Hepatocyte (in vitro differentiated cells): ENCODE data around the gene PNKP. TPM values are rescaled to one million over a fixed set of nuclear protein-coding genes. Genes with fewer than 3 reads are reported as not detected.

Source experiments
- DNase-seq: peaks from one replicate; pipeline ENCODE4 v3.0.0-alpha.2; 2016; ENCODE audit warnings: low spot score
- H2AFZ ChIP-seq: fragments of 200-600 bp; sonication (generic); 2 replicates; pipeline ENCODE4 v1.6.0; 2016; ENCODE audit warnings: antibody characterized with exemption, mild to moderate bottlenecking
- H3K27ac ChIP-seq: fragments of 200-600 bp; sonication (generic); 2 replicates; pipeline ENCODE4 v1.5.1; 2016; ENCODE audit warnings: mild to moderate bottlenecking
- H3K27me3 ChIP-seq: fragments of 200-600 bp; sonication (generic); 2 replicates; pipeline ENCODE4 v1.6.1; 2016
- H3K36me3 ChIP-seq: fragments of 200-600 bp; sonication (generic); replicated peaks from 2 replicates; pipeline ENCODE4 v1.5.1; 2016; ENCODE audit warnings: low read depth; ENCODE audit not compliant: insufficient read depth
- H3K4me1 ChIP-seq: fragments of 200-600 bp; sonication (generic); 2 replicates; pipeline ENCODE4 v1.5.1; 2016; ENCODE audit warnings: mild to moderate bottlenecking, moderate library complexity; ENCODE audit not compliant: insufficient read depth
- H3K4me2 ChIP-seq: fragments of 200-600 bp; sonication (generic); 2 replicates; pipeline ENCODE4 v1.6.0; 2016
- H3K4me3 ChIP-seq: fragments of 200-600 bp; sonication (generic); 2 replicates; pipeline ENCODE4 v1.5.1; 2016; ENCODE audit warnings: mild to moderate bottlenecking
- H3K79me2 ChIP-seq: fragments of 200-600 bp; sonication (generic); 2 replicates; pipeline ENCODE4 v1.6.0; 2017; ENCODE audit warnings: mild to moderate bottlenecking
- H3K9me2 ChIP-seq: fragments of 200-600 bp; sonication (generic); replicated peaks from 2 replicates; pipeline ENCODE4 v1.6.0; 2017; ENCODE audit warnings: mild to moderate bottlenecking; ENCODE audit not compliant: insufficient read depth
- H3K9me3 ChIP-seq: fragments of 200-600 bp; sonication (generic); 2 replicates; pipeline ENCODE4 v1.5.1; 2016; ENCODE audit warnings: low read depth, mild to moderate bottlenecking
- H4K20me1 ChIP-seq: fragments of 200-600 bp; sonication (generic); 2 replicates; pipeline ENCODE4 v1.6.0; 2016; ENCODE audit warnings: mild to moderate bottlenecking; ENCODE audit not compliant: insufficient read depth, poor library complexity, severe bottlenecking
- CTCF ChIP-seq: fragments of 200-600 bp; sonication (generic); IDR thresholded peaks from 2 replicates; pipeline ENCODE4 v1.5.1; 2016; ENCODE audit warnings: antibody characterized with exemption, mild to moderate bottlenecking; ENCODE audit not compliant: poor library complexity
- EZH2 ChIP-seq: fragments of 200-600 bp; sonication (generic); IDR thresholded peaks from 2 replicates; pipeline ENCODE4 v1.6.1; 2016; ENCODE audit warnings: antibody characterized with exemption, mild to moderate bottlenecking, borderline replicate concordance
- EZH2phosphoT487 ChIP-seq: fragments of 200-600 bp; sonication (generic); IDR thresholded peaks from one replicate; pipeline ENCODE4 v1.6.1; 2018; ENCODE audit warnings: antibody characterized with exemption, mild to moderate bottlenecking, low read depth, moderate library complexity; ENCODE audit not compliant: unreplicated experiment, severe bottlenecking
- whole genome bisulfite sequencing: methylation state at CpG from one replicate; pipeline ENCODE4 v1.1.6; 2016; ENCODE audit warnings: low lambda C conversion rate; ENCODE audit errors: missing lambda C conversion rate; 5-methylcytosine and 5-hydroxymethylcytosine counted together
- polyA plus RNA-seq: library from polyadenylated mRNA; unstranded; fragments of >200 nt; fragmentation: Nextera tagmentation; extraction: Ambion mirVana; gene quantifications from 2 replicates; pipeline ENCODE4 v1.2.1, GENCODE V29; 2016
- total RNA-seq: library from RNA; depleted of rRNA; stranded (reverse); fragments of >200 nt; gene quantifications from 2 replicates; pipeline ENCODE4 v1.2.3, GENCODE V29; 2014

Gene PNKP
- total and polyA plus RNA-seq, 2 experiments from 2014 or later = 27.0 to 68.6 TPM

GRCh38 chr19:49889038-49889686, 21.8 kb upstream of the PNKP start:
- no peak for DNase-seq
- H3K4me2 ChIP-seq = no peak overlapping the region
- TF ChIP-seq EZH2 = no peak
- TF ChIP-seq EZH2phosphoT487 = no peak
- TF ChIP-seq CTCF = no peak
- no peaks in the 10 kb centered on the region for H3K9me3 ChIP-seq
- H3K4me1 ChIP-seq = peaks cover 7% of the 10 kb centered on the region
- no peak overlapping the region for H3K27ac ChIP-seq
- H2AFZ ChIP-seq = no peak overlapping the region
- 97% methylated on average over 23 of the region's 23 CpGs for WGBS
- H3K4me3 ChIP-seq = no peak overlapping the region
- no peaks in the 10 kb centered on the region for H3K27me3 ChIP-seq
- no peaks in the 10 kb centered on the region for H3K36me3 ChIP-seq
- H4K20me1 ChIP-seq = no peaks in the 10 kb centered on the region
- H3K79me2 ChIP-seq = no peaks in the 10 kb centered on the region
- H3K9me2 ChIP-seq = no peaks in the 10 kb centered on the region

- peaks cover 7% of the 10 kb centered on the region for H3K4me1 ChIP-seq
- H3K27ac ChIP-seq = no peak overlapping the region
- H3K4me2 ChIP-seq = no peak overlapping the region
- H2AFZ ChIP-seq = no peak overlapping the region
- H3K79me2 ChIP-seq = no peaks in the 10 kb centered on the region
- over 99% methylated on average over 15 of the region's 18 CpGs for WGBS
- H3K9me3 ChIP-seq = no peaks in the 10 kb centered on the region
- no peak overlapping the region for H3K4me3 ChIP-seq
- no peaks in the 10 kb centered on the region for H4K20me1 ChIP-seq
- H3K27me3 ChIP-seq = no peaks in the 10 kb centered on the region
- H3K36me3 ChIP-seq = no peaks in the 10 kb centered on the region
- TF ChIP-seq EZH2phosphoT487 (no peak), CTCF (no peak)
- no peak for DNase-seq
- H3K9me2 ChIP-seq = no peaks in the 10 kb centered on the region
These were observed 21.1 kb upstream of the PNKP start for GRCh38 chr19:49888510-49888824.

GRCh38 chr19:49887665-49888509, 20.5 kb upstream of the PNKP start:
- no peak for TF ChIP-seq EZH2phosphoT487
- TF ChIP-seq CTCF = no peak
- TF ChIP-seq EZH2 = no peak
- H3K4me3 ChIP-seq = no peak overlapping the region
- H3K79me2 ChIP-seq = no peaks in the 10 kb centered on the region
- no peaks in the 10 kb centered on the region for H4K20me1 ChIP-seq
- 97% methylated on average over 31 of the region's 54 CpGs for WGBS
- no peak overlapping the region for H3K4me2 ChIP-seq
- H3K4me1 ChIP-seq = peaks cover 7% of the 10 kb centered on the region
- H3K36me3 ChIP-seq = peaks cover 5% of the 10 kb centered on the region
- H3K9me3 ChIP-seq = no peaks in the 10 kb centered on the region
- H3K9me2 ChIP-seq = no peaks in the 10 kb centered on the region
- H3K27ac ChIP-seq = no peak overlapping the region
- no peak overlapping the region for H2AFZ ChIP-seq
- DNase-seq = no peak
- H3K27me3 ChIP-seq = no peaks in the 10 kb centered on the region
